ENCODE data around the gene SH3BGRL. TPM values are rescaled to one million over a fixed set of nuclear protein-coding genes. Genes with fewer than 3 reads are reported as not detected.

The SH3BGRL gene
- 48.3 and 61.0 TPM in 2 replicates for total RNA-seq

DNA sequence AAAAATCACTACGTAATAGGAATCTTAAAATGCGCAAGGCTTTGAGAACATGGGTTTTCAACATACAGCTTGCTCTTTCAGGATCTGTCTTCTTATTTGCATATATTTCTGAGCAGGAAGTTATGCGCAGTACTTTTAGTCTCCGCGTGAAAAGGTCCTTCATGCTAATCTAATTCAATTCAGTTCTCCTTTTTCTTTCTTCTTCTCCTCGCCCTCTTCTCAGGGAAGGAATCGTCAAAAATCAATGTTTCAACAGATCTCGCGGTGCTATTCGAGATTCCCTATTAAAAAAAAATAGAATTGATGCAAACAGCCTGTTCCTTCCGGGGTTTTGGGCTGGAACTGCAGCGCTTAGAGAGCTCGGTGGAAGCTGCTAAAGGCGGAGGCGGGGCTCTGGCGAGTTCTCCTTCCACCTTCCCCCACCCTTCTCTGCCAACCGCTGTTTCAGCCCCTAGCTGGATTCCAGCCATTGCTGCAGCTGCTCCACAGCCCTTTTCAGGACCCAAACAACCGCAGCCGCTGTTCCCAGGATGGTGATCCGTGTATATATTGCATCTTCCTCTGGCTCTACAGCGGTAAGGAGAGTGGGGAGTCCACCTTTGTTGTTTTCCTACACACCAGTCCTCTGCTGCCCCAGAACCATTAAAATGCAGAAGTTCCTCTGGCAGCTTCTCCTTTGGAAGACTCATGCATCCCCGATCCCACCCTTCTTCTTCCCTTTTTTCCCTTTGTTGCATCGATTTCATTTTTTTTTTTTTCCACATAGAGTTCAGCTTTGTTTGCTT is at the start of gene SH3BGRL, which contains the start of gene HMGN5:
Gene SH3BGRL, plus strand, starts transcription at position 432 of the 785 bp plus-strand sequence. Its CDS starts 99 bp downstream, at position 531.
Gene HMGN5, minus strand, starts transcription at position 243 of the 785 bp plus-strand sequence. CDS start 80,364 bp downstream, outside the sequence.

Other genes with a start within 250 kb of the SH3BGRL start
- 0.17 and 1.6 TPM in 2 replicates for gene HMGN5, start 189 bp upstream of the SH3BGRL start, total RNA-seq